OCI-LY7 (cell line): ENCODE results near the gene RASA4B.
"Not testable (repeated sequence)": the region's sequence is repeated elsewhere in the genome, so short reads cannot be mapped to it uniquely, and the experiment has no call there.

ENCODE experiments used
- EZH2phosphoT487 ChIP-seq: fragments of 200-600 bp; sonication (generic); IDR thresholded peaks from 2 replicates; pipeline ENCODE4 v1.6.1; 2018; ENCODE audit warnings: low read depth, borderline replicate concordance, mild to moderate bottlenecking, mixed run types, antibody characterized with exemption, low read length, moderate library complexity, mixed read lengths
- TF ChIP-seq, protein P1 (sequence below): fragments of 200-600 bp; sonication (generic); conservative IDR thresholded peaks from 2 replicates; pipeline ENCODE4 v1.5.1; 2014; ENCODE audit warnings: mild to moderate bottlenecking, antibody characterized with exemption, low read length, moderate library complexity, mixed read lengths

DNA sequence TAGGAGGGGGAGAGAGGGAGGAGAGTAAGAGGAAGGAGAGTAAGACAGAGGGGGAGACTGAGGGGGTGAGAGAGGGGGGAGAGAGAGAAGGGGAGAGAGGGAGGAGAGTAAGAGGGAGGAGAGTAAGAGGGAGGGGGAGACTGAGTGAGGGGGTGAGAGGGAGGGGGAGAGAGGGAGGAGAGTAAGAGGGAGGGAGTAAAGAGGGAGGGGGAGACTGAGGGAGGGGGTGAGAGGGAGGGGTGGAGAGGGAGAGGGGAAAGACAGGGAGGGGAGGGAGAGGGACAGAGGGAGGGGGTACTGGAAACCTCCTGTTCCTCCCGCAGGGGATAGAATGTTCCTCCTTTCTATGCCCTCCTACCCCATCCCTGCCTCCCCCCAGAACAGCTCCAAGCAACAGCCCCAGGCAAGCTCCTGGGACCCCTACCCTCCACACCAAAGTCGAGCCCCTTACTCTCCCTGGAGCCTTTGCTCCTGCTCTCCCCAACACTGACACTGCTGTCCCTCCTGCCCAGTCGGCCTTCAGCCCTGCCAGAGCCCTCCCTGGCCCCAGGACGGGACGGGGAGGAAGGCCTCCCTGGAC is 4.8 kb downstream of the RASA4B start:
- TF ChIP-seq, protein P1, sequence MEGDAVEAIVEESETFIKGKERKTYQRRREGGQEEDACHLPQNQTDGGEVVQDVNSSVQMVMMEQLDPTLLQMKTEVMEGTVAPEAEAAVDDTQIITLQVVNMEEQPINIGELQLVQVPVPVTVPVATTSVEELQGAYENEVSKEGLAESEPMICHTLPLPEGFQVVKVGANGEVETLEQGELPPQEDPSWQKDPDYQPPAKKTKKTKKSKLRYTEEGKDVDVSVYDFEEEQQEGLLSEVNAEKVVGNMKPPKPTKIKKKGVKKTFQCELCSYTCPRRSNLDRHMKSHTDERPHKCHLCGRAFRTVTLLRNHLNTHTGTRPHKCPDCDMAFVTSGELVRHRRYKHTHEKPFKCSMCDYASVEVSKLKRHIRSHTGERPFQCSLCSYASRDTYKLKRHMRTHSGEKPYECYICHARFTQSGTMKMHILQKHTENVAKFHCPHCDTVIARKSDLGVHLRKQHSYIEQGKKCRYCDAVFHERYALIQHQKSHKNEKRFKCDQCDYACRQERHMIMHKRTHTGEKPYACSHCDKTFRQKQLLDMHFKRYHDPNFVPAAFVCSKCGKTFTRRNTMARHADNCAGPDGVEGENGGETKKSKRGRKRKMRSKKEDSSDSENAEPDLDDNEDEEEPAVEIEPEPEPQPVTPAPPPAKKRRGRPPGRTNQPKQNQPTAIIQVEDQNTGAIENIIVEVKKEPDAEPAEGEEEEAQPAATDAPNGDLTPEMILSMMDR: not testable (repeated sequence)
- TF ChIP-seq EZH2phosphoT487: not testable (repeated sequence)
